Epithelial cell of proximal tubule (primary cell): ENCODE measurements around the gene CELF4. TPM values are rescaled to one million over a fixed set of nuclear protein-coding genes. Genes with fewer than 3 reads are reported as not detected.

Experiments used
- DNase-seq: peaks from one replicate; pipeline ENCODE4 v3.0.0-alpha.2; 2011; ENCODE audit warnings: low read depth
- H3K4me3 ChIP-seq: 2 replicates; pipeline ENCODE4 v1.5.1; 2011; ENCODE audit warnings: low read depth, mild to moderate bottlenecking, low read length
- CTCF ChIP-seq: conservative IDR thresholded peaks from 2 replicates; pipeline ENCODE4 v1.5.1; 2012; ENCODE audit warnings: low read depth, mild to moderate bottlenecking, low read length
- total RNA-seq: library from RNA; depleted of rRNA; stranded (reverse); fragments of >200 nt; gene quantifications from 2 replicates; pipeline ENCODE4 v1.2.3, GENCODE V29; 2015

Gene CELF4
- total RNA-seq, 1 donor from 2014 or later, result not detected

DNA sequence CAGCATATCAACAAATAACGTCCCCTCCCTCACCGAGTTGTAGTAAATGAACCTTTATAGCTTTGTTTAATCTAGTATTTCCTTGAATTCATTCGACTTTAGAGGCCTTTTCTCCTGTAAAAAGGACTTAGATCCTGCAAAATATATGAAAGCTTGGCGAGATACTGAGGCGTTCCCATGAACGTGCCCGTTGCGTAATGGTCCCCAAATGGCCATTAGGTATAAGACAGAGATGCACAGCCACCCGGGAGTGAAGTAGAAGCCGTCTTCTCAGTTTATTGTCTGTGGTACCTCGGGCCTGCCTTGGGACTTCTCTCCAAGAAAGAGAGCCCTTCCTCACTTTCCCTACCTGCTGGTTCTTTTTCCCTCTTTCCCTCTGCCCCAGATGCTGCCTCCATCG is 310.6 kb downstream of the CELF4 start:
- no peak for TF ChIP-seq CTCF
- no peak for DNase-seq
- no peak overlapping the region for H3K4me3 ChIP-seq

DNA sequence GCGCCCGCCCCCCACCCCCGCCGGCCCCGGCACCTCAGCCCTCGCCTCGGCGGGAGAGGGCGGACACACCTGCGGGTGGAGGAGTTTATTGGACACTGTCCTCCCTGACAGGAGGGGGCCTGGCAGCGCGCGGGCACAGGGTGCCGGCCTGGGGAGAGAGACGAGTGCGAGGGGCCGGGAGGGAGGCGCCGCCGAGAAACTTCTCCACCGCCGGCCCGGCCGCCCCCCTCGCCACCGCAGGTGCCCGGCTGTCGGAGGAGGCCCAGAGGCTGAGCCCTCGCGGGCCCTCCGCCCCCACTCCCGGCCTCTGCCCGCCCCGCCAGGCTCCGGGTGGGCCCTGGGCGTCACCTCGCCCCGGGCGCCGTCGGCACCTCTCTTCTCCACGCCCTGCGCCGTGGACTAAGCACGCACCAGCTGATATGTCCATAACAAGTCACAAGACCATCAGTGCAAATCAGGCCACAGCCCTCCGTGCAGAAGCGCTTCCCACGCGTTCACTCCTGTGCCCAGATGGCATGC is 311.3 kb downstream of the CELF4 start:
- DNase-seq, result no peak
- TF ChIP-seq CTCF, result no peak

GRCh38 chr18:37253394-37254235 is 312.0 kb downstream of the CELF4 start:
- peak overlapping the region; percentile 47 for H3K4me3 ChIP-seq
- DNase-seq, result no peak
- TF ChIP-seq CTCF, result no peak

More for the DNA sequence above, 311.3 kb downstream of the CELF4 start:
- H3K4me3 ChIP-seq, result peak overlapping the region; percentile 47

GRCh38 chr18:37252854-37253393 is 312.7 kb downstream of the CELF4 start:
- no peak for DNase-seq
- H3K4me3 ChIP-seq, result no peak overlapping the region
- no peak for TF ChIP-seq CTCF

DNA sequence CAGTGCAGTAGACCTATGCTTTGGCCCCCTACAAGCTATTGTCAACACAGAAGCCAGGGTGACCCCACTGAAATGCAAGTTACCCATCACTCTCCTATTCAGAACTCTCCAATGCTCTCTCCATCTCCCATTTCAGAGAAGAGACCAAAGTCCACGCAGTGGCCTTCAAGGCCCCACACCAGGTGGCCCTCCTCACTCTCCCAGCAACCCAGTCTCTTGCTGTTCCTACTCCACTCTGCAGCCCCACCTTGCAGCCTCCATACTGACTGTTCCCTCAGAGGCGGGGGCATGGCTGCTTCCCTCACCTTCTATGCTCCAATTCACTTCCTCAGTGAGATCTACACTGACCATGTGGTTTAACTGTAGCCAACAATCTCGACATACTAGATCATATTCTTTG is 313.3 kb downstream of the CELF4 start:
- DNase-seq, result no peak
- TF ChIP-seq CTCF, result no peak
- no peak overlapping the region for H3K4me3 ChIP-seq

DNA sequence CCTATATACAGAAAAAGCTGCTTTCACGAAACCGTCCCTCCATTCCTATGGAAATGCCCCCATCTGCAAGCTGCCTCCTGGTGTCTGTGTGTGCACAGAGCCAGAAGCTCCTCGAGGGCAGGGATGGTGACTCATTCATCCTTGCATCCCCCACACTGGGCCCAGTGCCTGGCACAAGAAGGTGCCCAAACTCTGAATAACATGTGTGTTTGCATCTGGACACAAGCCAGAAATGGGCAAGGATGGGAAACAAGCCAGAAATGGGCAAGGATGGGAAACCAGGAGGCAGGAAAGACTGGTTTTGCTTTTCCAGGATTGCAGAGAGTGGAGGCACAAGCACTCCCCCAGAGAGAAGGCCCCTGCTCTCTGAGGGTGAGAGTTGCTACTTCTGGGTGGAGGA is 313.9 kb downstream of the CELF4 start:
- H3K4me3 ChIP-seq, result no peak overlapping the region
- no peak for DNase-seq
- TF ChIP-seq CTCF, result no peak
